ENCODE data around the gene OTOA.
"Not testable (repeated sequence)": the region's sequence is repeated elsewhere in the genome, so short reads cannot be mapped to it uniquely, and the experiment has no call there.

The OTOA gene

GRCh38 chr16:21683184-21683583 is 19.4 kb downstream of the OTOA start:
- no peak for DNase-seq

- DNase-seq: peak in 4 of 5 donors; percentile 11 to 23 (median 12)
These were observed 20.4 kb downstream of the OTOA start for GRCh38 chr16:21684199-21684598.

- DNase-seq: no peak
These were observed 21.3 kb downstream of the OTOA start for GRCh38 chr16:21685034-21685455.

- no peak for DNase-seq
These were observed 25.3 kb downstream of the OTOA start for GRCh38 chr16:21689107-21689506.

GRCh38 chr16:21690967-21691366 is 27.2 kb downstream of the OTOA start:
- not testable (repeated sequence) for DNase-seq

- DNase-seq: no peak
These were observed 30.8 kb downstream of the OTOA start for GRCh38 chr16:21694609-21695008.

GRCh38 chr16:21697032-21697431 is 33.3 kb downstream of the OTOA start:
- no peak for DNase-seq

GRCh38 chr16:21698169-21699032 is 34.6 kb downstream of the OTOA start:
- DNase-seq: no peak

- no peak for DNase-seq
These were observed 37.5 kb downstream of the OTOA start for GRCh38 chr16:21701271-21701670.

GRCh38 chr16:21702276-21702675 is 38.5 kb downstream of the OTOA start:
- no peak for DNase-seq

GRCh38 chr16:21703156-21703555 is 39.4 kb downstream of the OTOA start:
- DNase-seq: no peak

GRCh38 chr16:21703589-21704174 is 39.9 kb downstream of the OTOA start:
- no peak for DNase-seq

GRCh38 chr16:21704266-21704665 is 40.5 kb downstream of the OTOA start:
- no peak for DNase-seq

GRCh38 chr16:21704733-21705132 is 41.0 kb downstream of the OTOA start:
- DNase-seq: no peak

GRCh38 chr16:21708533-21709115 is 44.9 kb downstream of the OTOA start:
- peak; percentile 53 to 88 (median 74) for DNase-seq

GRCh38 chr16:21710938-21711337 is 47.2 kb downstream of the OTOA start:
- DNase-seq: no peak

GRCh38 chr16:21713549-21714368 is 50.0 kb downstream of the OTOA start:
- no peak for DNase-seq

GRCh38 chr16:21714369-21714618 is 50.5 kb downstream of the OTOA start:
- not testable (repeated sequence) for DNase-seq

- DNase-seq: no peak
These were observed 53.8 kb downstream of the OTOA start for GRCh38 chr16:21717608-21718007.

- no peak for DNase-seq
These were observed 55.5 kb downstream of the OTOA start for GRCh38 chr16:21719283-21719682.

- no peak for DNase-seq
These were observed 56.8 kb downstream of the OTOA start for GRCh38 chr16:21720533-21720932.

GRCh38 chr16:21722771-21723455 is 59.1 kb downstream of the OTOA start:
- no peak for DNase-seq

GRCh38 chr16:21723532-21723931 is 59.8 kb downstream of the OTOA start:
- DNase-seq: no peak
